NCI-H1105 (cell line): ENCODE data around the gene TMTC2.
"Not testable (repeated sequence)": the region's sequence is repeated elsewhere in the genome, so short reads cannot be mapped to it uniquely, and the experiment has no call there.

Source experiments
- DNase-seq: peaks from one replicate; lab custom pipeline; 2025; lab: John Stamatoyannopoulos, UW

TMTC2 gene

DNA sequence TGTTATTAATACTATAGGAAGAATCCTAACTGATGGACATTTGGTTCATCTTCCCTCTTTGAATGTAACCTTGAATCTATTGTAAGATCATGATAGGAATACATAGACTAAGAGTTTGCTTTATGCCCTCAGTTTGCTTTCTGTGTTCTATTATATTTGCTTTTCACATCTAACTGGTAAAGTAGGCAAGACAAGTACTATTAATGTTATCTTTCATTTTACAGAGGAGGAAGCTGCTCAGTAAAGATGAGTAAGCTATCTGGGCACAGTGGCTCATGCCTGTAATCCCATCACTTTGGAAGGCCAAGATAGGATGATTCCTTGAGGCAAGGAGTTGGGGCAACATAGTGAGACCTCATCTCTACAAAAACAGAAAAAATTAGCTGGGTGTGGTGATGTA, 103.0 kb downstream of the TMTC2 start:
- DNase-seq = no peak

DNA sequence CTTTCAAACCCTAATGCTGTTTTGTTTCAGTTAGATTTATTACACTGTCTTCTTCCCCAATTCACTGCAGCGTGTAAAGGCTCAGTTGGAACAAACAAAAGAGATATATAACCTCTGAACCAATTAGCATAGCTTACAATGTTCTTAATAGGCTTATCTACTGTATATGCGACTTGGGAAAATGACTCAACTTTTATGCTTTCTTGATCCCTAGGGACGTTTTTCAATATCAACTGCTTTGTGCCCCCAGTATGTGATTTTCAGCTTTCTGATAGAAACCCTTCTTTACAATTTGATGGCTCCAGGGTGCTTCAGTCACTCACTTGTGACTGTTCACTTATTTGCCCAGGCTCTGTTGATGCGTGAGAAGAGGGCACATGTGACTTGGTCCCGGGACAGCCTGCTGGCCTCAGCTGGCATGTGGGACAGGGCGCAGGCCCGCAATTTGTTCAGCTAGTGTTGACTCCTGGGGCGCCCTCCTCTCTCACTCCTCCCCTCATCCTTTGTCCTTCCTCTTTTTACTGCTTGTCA, 107.1 kb downstream of the TMTC2 start:
- DNase-seq = no peak

DNA sequence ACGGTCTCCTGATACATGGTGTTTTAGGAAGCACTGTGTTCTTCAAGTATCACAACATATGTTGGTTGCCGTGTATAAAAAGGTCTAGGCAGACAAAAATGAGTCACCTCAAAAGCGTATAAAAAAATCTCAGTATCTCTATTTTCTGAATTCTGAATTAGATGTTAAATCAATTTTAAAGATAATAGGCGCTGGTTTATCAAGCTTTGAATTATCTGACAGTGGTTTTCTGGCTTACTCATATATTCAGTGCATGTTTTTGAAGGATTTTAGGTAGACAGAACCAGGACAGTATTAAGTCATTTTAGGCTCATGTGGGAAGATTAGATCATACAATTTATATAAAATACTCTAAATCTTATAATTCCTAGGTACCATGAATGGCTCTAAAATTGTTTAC, 110.8 kb downstream of the TMTC2 start:
- no peak for DNase-seq

DNA sequence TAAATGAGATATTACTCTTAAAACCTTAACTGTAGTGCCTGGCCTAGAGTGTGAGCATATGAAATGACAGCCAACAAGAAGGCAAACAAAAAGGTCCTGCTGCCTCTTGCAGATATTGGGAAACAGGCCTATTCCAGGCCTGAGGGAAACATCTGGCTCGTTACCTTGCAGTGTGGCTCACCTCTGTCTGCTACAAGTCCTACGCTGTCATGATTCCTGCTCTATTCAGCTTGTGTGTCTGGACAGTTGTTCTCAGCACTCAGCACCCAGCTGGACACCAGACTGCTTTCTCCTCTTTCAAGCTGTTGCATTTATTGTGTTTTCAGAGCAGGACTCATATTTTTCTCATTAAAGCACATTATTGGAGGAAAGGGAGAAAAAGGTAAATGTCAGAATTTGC, 113.5 kb downstream of the TMTC2 start:
- no peak for DNase-seq

DNA sequence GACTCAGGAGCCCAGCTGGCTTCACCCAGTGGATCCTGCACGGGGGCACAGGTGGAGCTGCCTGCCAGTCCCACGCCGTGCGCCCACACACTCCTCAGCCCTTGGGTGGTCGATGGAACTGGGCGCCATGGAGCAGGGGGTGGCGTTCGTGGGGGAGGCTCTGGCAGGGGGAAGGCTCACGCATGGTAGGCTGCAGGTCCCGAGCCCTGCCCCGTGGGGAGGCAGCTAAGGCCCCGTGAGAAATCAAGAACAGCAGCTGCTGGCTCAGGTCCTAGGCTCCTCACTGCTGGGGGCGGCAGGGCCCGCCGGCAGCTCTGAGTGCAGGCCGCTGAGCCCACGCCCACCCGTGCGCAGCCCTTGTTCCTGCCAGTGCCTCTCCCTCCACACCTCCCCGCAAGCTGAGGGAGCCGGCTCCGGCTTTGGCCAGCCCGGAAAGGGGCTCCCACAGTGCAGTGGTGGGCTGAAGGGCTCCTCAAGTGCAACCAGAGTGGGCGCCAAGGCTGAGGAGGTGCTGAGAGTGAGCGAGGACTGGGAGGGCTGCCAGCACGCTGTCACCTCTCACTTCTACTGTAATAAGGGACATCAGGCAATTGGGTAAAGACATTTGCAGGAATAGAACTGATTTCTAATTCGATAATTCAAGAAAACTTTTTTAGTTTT, 115.4 kb downstream of the TMTC2 start:
- no peak for DNase-seq

DNA sequence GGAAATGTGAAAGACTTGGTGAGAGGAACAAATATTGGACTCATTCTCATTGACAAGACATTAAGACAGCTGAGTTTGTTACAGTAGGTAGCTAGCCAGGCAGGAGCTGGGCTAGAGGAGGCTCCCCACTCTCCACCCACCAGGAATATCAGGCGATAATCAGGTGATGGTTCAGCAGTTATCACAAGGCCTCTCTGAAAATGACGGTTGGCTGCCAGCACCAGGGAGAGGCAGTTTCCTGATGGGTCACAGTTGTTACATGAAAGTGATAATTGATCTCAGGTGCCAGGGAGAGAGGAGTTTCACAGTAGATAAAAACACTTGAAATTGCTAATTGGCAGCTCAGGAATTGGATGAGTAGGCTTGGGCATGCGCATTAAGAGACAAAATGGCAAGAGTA, 116.5 kb downstream of the TMTC2 start:
- no peak for DNase-seq

DNA sequence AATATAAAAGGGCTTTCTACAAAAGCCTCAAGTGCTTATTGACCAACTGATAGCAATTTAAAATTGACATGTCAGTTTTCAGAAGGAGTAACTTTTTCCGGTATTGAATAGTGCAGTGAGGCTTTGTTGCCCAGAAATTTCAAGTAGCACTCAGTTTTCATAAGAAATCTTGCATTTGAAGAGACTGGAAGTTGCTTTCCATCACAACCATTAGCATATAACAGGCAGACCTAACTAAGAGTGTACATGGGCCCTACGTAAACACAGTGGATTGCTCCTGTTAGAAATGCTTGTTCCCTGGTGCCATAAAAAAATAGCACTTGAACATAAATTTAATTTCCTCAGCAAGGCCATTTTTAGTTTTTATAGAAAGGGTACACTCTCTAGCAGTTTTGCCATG, 117.9 kb downstream of the TMTC2 start:
- DNase-seq = no peak

DNA sequence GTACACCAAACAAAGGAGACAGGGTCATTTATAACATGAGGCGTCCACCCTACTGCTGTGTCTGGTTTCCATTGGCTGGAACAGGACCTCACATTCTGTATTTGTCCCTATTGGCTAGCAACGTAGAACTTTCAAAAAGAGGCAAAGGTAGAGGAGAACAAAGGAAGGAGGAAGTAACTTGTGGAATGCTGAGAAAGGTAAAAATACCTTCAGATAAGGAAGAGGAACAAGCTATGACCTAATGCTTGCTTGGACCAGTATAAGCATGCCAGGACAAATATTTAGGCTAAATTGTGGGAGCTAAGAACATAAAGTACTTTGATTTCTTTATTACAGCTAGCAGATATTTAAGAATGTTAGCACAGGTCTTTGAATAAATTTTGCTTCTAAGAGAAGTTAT, 118.3 kb downstream of the TMTC2 start:
- DNase-seq = not testable (repeated sequence)

DNA sequence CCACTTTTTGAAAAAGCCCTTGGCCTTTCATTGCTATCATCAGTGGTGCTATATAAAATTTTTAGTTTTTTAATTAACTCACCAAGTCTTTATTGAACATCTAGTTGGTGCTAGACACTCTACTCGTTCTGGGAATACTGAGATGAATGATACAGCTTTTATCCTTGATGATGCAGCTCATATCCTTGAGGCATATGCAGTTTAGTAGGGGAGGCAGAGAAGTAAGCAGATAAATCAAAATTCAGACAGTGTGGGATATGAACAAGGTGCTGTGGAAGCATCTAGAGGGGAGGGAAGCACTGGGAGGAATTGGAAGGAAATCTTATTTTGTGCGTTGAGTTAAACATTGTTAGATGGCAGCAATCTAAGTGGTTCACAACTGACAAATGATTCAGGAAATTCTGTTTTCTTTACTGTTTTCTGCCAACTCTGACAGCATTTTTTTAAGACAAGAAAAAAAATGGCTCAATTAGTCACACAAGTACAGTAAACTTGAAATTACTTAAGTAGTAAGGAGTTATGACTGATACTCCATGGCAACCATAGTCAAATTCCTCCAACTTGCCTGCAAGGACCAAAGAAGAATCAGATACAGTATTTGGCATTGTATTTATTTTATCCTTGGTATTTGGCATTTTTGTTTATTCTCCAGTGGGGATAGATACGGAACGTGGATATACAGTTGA, 119.2 kb downstream of the TMTC2 start:
- DNase-seq = no peak

DNA sequence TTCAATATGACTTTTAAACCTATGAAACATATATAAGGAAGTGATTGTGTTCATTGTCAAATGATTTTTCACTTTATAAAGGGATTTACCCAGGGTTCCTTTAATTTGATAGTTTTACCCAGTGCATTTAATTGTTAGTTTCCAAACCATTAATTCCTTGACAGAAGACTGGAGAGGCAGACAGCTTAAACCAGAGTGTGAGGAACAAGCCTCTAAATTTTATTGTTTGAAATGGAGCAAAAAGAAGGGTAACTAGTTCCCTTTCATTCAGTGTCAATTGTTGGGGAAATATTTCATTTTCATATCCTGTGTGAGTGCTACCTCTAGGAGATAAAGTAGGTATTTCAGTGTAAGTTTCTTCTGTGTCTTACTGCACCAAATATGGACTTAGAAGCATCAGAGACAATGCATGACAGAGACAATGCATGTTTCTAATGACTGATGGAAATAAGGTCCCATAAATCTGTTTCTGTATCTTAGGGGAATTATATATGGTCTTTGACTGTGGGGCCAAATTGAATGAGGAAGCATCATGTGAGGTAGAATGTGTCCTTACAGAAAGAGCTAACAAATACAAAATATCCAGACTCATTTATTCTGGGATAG, 120.5 kb downstream of the TMTC2 start:
- DNase-seq = no peak

DNA sequence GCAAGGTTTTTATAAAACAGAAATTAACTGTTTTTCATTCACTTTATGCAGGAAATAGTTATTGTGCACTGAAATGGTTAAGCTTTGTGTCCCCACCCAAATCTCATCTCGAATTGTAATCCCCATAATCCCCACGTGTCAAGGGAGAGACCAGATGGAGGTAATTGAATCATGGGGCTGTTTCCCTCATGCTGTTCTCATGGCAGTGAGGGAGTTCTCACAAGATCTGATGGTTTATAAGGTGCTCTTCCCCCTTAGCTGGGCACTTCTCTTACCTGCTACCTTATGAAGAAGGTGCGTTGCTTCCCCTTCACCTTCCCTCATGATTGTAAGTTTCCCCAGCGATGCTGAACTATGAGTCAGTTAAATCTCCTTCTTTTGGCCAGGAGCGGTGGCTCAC, 123.9 kb downstream of the TMTC2 start:
- DNase-seq = no peak

DNA sequence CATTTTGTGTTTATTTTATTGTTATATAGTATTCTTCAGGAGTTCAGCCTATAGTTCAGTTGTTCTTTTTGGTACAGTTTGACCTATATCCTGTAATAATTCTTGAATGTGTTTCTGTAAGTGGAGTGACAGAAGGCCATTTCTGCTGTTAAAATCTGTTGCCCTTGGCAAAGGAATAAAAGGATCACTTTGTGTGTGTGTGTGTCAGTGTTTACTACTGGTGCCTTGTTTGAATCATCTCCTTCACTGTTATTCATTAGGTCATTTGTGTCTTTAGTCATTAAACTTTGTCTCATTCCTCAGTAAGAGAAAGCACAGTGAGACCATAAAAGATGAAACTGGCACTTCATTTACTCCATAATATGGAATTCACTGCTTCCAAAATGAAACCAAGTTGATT, 130.7 kb downstream of the TMTC2 start:
- no peak for DNase-seq

DNA sequence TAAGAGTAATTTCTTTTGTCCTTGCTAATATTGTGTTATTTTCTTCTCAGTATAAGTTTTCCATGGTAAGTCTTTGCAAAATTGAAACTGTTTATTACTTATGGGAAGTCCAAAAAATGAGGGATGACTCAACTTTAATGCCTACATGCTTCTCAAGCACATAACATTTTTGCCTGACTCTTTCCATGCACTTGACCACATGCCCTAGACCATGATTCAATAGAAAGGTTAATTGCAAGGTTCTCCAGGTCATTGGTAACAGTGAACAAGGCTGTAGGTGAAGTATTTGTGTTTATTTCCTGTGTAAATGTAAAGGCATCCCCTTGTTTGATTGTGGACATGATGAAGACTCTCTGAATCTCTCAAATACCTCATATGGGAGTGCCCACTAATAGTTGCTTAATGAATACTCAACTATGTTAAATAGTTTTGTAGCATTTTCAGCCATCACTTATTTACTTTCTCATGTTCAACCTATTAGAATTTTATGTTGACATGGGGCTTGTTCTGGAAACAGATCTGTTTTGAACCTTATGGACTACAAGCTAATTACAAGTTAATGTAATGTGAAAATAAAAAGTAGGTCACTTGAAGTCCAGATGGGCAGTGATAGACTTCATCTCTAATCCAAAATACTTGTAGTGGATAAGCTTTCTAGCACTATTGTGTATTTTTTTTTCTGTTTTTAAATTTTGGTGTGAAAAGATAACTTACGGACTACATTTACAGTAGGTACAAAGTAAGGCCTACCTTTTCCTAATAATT, 131.7 kb downstream of the TMTC2 start:
- no peak for DNase-seq

DNA sequence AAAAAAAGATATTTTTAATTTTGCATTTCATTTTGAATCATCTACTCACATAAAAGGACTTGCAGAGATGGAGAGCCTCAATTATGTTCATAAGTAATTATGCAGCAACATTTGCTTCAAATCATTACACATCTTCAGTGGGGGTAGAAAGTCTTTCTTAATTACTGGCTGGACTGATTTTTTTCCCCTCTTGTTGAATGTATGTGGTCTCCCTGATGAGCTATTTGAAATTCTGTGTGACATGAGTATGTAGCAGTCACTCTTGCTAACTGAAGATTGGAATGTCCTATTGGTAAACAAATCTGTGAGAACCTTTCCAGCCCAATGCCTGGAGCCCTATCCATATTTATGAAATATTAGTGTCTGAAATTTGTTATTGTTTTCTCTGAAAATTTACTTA, 139.8 kb downstream of the TMTC2 start:
- DNase-seq = no peak

DNA sequence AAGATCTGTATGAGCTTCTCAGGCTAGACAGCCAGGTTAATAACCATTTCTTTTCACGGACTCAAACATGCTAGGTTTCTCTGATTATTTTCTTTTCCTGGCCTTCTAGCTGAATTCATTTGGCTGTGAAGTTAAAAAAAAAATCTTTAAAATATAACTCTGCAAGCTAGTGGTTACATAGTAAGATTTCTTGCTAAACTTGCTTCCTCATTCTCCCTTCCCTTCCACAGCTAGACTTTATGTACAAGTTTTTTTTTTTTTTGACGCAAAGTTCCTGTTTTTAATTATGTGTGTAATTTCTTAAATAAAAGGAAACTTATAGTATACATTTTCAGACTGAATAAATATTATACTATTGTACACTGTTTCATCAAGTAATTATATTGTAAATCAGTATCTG, 145.4 kb downstream of the TMTC2 start:
- DNase-seq = no peak

DNA sequence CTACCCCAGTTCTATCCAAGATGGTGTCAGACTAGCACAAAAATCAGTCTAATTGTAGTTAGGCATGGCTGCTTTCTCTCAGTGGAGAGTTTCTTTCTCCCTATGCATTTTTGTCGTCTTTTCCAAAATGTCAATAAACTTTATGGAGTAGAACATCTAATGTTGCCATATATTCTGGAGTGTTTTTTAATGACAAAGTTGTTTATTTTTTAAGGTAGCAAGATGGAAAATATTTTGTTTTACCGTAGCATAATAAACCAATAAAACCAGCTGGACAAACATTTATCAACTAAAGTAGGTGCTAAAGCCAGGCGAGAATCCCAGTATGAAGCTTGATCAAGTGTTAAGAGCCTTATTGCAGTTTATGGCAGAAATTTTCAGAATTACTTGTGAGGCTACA, 146.3 kb downstream of the TMTC2 start:
- no peak for DNase-seq

DNA sequence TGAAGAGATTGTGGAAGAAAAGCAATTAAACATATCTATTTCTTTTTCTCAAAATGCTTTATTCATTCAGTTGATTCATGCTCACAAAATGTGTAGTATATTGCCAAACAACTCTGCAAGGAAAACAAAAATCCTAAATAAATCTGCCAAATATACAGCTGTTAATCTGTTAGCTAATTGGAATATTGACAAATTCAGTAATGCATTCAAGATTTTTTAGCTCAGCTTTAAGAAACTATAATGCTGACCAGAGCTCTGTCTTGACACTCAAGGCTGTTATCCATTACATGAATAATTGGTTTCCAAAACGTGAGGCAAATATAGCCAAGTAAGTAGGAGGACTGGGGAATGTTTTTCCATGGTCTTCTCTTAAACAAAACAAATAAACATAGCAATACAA, 146.8 kb downstream of the TMTC2 start:
- DNase-seq = no peak

DNA sequence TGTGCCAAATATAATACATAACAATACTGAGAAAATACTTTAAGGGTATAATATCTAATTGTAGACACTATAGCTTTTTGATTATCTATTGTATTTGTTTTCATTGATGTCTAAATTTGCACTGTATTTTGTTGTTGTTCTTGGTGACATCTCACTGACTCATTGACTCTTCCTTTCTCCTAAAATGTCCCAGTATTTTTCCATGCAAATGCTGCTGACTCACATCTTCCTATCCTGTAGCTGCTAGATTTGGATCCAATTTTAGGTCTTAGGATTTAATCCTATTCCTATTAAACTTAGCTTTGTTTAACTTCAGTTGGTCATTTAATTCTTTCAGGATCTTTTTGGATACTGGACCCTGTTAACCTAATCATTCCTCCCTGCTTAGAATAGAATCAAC, 148.5 kb downstream of the TMTC2 start:
- no peak for DNase-seq

DNA sequence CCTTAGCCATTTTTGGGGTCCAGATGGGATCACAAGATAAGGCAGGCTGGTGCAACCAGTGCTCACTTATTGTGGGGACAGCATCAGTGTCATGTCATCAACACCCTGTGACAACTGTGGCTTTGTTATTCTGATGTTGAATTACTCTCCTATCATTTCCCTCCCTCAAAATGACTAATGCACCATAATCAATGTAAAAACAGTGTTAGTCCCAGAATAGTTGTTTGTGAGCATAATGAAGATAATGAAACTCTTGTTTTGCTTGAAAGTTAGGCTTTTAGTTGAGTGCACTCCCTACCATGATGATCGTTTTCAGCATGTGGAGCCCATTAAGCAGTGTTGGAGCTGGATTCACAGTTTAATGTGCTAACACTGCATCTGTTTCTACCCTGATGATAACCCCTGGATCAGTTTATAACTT, 151.4 kb downstream of the TMTC2 start:
- no peak for DNase-seq

DNA sequence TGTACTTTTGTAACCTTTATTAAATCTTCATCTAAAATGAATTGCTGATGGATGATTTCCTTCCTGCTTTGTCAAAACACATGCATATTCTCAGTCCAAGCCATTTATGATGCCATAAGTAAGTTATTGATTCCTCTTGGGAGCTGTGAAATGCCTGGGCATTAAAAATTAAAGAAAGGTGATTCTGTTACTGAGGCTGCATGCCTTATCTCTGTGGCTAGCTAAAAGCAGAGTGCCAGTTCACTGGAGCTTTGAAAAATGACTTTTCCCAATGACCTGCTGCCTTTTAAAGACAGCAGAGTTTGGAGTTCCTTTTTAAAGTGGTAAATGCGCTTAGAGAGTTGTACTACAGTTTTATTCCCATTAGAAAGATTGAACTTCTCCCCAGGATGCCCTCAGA, 152.1 kb downstream of the TMTC2 start:
- no peak for DNase-seq

DNA sequence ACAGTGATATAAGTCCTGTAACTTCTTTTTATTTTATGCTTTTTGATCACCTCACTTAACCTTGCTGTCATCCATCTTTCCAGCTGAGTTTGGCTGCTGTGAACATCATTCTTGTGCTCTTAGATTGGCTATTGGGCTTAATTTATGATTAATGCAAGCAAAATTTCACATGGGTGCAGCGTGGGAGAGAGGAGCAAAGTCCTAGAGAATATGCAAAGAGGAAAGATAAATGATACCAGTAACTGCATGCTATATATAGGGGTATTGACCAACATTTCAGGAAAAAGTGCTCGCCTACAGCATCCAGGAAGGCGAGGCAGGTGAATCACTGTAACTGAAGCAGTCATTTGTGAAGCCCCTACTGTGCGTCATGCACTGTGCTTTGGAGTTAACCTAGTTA, 153.1 kb downstream of the TMTC2 start:
- no peak for DNase-seq

DNA sequence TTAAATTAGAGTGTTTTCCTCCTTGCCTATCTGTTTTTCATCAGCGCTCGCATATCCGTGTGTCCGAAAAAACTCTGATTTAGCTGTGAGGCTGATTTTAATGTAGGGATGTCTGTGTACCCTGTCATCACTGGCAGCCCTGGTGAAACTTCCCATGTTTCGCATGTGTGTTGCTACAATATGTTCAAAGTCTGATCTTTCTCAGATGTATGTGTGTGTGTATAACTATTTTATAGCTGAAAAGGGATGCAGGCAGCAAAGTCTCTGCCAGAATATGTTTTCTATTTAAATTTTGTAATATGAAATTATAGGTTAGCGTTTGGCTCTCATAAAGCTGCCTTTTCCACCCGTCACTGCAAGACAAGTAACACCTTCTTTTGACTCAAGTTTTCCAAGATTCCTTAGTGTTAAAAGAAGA, 154.8 kb downstream of the TMTC2 start:
- DNase-seq = no peak

DNA sequence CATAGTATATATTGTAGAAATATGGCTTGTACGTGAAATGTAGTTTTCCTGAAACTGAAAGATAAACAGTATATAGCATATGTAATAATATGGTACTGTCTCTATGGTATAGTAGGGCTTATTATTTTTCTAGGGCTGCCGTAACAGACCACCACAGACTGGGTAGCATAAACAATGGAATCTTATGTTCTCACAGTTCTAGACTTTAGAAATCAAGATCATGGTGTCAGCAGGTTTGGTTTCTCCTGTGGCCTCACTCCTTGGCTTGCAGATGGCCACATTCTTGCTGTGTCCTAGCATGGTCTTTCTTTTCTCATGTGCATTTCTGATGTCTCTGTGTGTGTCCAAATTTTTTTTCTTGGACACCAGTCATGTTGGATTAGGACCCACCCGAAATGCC, 155.8 kb downstream of the TMTC2 start:
- DNase-seq = no peak
